GM12873 (cell line): ENCODE data around the gene RESP18.

Source experiments
- TF ChIP-seq, protein P1 (sequence below): IDR thresholded peaks from 2 replicates; pipeline ENCODE4 v1.5.1; 2012; ENCODE audit warnings: low read depth, mild to moderate bottlenecking, moderate library complexity, low read length, control low read depth; ENCODE audit not compliant: insufficient read depth; ENCODE audit errors: missing control alignments

RESP18 gene

DNA sequence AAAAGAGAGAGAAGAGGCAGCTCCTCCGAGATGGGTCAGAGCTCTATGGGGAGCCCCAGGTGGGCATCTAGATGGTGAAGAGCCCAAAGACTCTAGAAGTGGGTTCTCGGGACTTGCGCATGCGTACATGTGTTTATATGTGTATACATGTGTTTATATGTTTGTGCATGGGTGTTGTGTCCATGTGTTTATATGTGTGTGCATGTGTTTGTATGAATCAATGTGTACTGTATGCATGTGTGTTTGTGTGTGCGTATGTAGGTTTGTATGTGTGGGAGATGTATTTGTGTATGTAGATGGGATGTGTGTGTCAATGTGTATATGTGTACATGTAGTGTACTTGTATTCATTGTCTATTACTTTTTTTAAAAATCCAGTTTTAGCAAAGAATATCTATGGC is 29.5 kb upstream of the RESP18 start:
- TF ChIP-seq, protein P1, sequence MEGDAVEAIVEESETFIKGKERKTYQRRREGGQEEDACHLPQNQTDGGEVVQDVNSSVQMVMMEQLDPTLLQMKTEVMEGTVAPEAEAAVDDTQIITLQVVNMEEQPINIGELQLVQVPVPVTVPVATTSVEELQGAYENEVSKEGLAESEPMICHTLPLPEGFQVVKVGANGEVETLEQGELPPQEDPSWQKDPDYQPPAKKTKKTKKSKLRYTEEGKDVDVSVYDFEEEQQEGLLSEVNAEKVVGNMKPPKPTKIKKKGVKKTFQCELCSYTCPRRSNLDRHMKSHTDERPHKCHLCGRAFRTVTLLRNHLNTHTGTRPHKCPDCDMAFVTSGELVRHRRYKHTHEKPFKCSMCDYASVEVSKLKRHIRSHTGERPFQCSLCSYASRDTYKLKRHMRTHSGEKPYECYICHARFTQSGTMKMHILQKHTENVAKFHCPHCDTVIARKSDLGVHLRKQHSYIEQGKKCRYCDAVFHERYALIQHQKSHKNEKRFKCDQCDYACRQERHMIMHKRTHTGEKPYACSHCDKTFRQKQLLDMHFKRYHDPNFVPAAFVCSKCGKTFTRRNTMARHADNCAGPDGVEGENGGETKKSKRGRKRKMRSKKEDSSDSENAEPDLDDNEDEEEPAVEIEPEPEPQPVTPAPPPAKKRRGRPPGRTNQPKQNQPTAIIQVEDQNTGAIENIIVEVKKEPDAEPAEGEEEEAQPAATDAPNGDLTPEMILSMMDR = no peak

GRCh38 chr2:219358170-219359075 is 25.9 kb upstream of the RESP18 start:
- TF ChIP-seq, protein P1 = no peak

GRCh38 chr2:219356834-219357233 is 24.3 kb upstream of the RESP18 start:
- TF ChIP-seq, protein P1 = no peak

DNA sequence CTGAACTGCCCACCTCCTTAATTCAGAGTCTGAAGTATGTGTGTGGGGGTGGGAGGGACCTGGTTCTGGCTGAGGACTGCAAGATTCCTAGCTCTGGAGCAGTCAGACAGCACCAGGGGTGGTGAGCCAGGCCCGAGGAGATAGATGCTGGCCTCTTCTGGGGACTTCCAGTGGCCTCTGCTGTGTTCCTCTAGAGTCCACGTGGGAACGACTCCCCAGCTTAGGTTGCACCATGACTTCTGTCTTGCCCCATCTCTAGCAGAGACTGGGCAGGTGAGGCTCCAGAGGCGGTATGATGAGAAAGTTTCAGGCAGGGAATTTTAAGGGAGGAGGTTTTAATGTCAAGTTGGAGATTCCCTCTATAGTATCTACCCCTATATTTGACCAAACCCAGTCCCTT is 22.0 kb upstream of the RESP18 start:
- TF ChIP-seq, protein P1 = no peak

DNA sequence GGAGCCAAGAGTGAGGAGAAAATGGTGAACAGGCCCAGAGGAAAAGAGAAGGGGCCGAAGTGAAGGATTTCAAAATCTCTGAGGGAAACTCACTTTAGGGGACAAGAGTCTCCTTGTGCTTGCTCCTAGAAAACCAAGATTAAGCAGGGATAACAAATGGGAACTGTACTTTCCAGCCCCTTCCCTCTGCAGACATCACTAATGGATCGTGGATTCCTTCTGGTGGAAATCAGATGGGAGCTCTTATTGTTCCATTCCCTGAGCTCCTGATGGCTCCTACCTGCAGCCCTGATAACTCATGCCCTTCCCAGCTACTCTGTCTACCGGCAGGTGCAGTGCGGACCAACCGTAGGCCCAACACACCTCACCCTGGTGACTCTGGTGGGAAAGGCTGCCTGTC is 20.6 kb upstream of the RESP18 start:
- TF ChIP-seq, protein P1 = no peak

DNA sequence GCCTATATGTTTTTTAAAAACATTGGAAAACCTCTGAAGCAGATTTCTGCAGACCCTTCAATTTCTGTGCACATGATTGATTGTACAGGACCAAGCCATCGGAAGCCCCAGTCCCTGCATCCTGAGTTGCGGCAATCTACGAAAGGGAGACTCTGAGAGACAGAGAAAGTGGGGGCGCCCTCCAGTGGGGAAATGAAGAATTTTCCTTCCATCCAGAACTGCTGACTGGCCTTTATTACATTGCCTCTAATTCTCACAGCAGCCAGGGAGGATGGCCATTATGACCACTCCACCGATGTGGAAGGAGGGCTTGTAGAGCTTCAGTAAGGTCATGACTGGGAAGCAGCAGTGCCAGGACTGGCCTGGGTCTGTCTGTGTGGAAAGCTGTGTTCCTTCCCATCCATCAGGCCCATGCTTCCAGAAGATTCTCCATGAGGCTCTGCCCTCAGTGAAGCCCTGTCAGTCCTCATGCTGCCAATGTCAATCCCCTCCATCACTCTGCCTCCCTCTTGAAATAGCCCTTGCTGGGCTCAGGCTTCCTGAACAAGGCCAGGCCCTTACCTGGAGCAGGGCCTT is 20.0 kb upstream of the RESP18 start:
- TF ChIP-seq, protein P1 = peak; percentile 81

GRCh38 chr2:219350710-219351221 is 18.2 kb upstream of the RESP18 start:
- TF ChIP-seq, protein P1 = no peak
